CD4-positive, CD25-positive, alpha-beta regulatory T cell (primary cell): ENCODE results near the gene RC3H2. TPM values are rescaled to one million over a fixed set of nuclear protein-coding genes. Genes with fewer than 3 reads are reported as not detected.

ENCODE experiments used
- ATAC-seq, 2 donors: fragments of 150-1000 bp; cut with Tn5 transposase; one replicate each; pipeline ENCODE4 v1.10.0; 2021; ENCODE audit warnings: low read depth in 2 of 2, moderate number of reproducible peaks in 2 of 2, moderate library complexity in 1 of 2
- DNase-seq, 3 donors: peaks; one replicate each; pipeline versions ENCODE4 v3.0.0 to v3.0.0-alpha.2; 2012 to 2022; ENCODE audit warnings: mixed read lengths in 1 of 3
- H3K27ac ChIP-seq: one replicate; pipeline ENCODE4 v1.7.0; 2013; ENCODE audit warnings: mild to moderate bottlenecking, low read length; ENCODE audit not compliant: insufficient read depth, poor library complexity, severe bottlenecking
- H3K27me3 ChIP-seq: one replicate; pipeline ENCODE4 v1.7.0; 2013; ENCODE audit warnings: low read length; ENCODE audit not compliant: control insufficient read depth, insufficient read depth
- H3K36me3 ChIP-seq: one replicate; pipeline ENCODE4 v1.7.0; 2013; ENCODE audit warnings: mild to moderate bottlenecking, low read length, moderate library complexity; ENCODE audit not compliant: control insufficient read depth, insufficient read depth
- H3K4me1 ChIP-seq: 2 replicates; pipeline ENCODE4 v1.7.0; 2013; ENCODE audit warnings: mild to moderate bottlenecking, low read length; ENCODE audit not compliant: insufficient read depth, control insufficient read depth, poor library complexity, severe bottlenecking
- H3K4me3 ChIP-seq: one replicate; pipeline ENCODE4 v1.7.0; 2013; ENCODE audit warnings: low read depth, mild to moderate bottlenecking, low read length, moderate library complexity
- H3K9me3 ChIP-seq, 2 experiments: 1 replicate in 1 of 2; 2 replicates in 1 of 2; pipeline ENCODE4 v1.7.0; 2013; ENCODE audit warnings: low read length in 2 of 2, mild to moderate bottlenecking in 1 of 2, moderate library complexity in 1 of 2; ENCODE audit not compliant: control insufficient read depth in 2 of 2
- H3K27ac Mint-ChIP-seq, 3 donors: one replicate each; pipeline ENCODE4 v1.8.0; 2020 to 2022; ENCODE audit warnings: mild to moderate bottlenecking in 3 of 3, mixed read lengths in 3 of 3, moderate library complexity in 2 of 3
- H3K27me3 Mint-ChIP-seq: one replicate; pipeline ENCODE4 v1.8.0; 2022; ENCODE audit warnings: mild to moderate bottlenecking, mixed read lengths
- H3K36me3 Mint-ChIP-seq: one replicate; pipeline ENCODE4 v1.8.0; 2020; ENCODE audit warnings: mixed read lengths
- H3K4me1 Mint-ChIP-seq, 4 donors: one replicate each; pipeline ENCODE4 v1.8.0; 2020 to 2022; ENCODE audit warnings: mixed read lengths in 4 of 4, mild to moderate bottlenecking in 1 of 4
- H3K4me3 Mint-ChIP-seq, 4 donors: one replicate each; pipeline ENCODE4 v1.8.0; 2020 to 2022; ENCODE audit warnings: mild to moderate bottlenecking in 4 of 4, mixed read lengths in 4 of 4, moderate library complexity in 3 of 4
- H3K9me3 Mint-ChIP-seq, 7 donors: one replicate each; pipeline ENCODE4 v1.8.0; 2020 to 2022; ENCODE audit warnings: mixed read lengths in 7 of 7, mild to moderate bottlenecking in 3 of 7, moderate library complexity in 2 of 7
- polyA plus RNA-seq, 4 donors: library from polyadenylated mRNA; unstranded; fragments of 300-500 nt; fragmentation: Illumina TruSeq; gene quantifications; one replicate each; pipeline ENCODE4 v1.2.3, GENCODE V29; 2021
- total RNA-seq: library from RNA; stranded (reverse); gene quantifications from one replicate; pipeline ENCODE4 v1.2.3, GENCODE V29; 2022

Gene RC3H2
- total and polyA plus RNA-seq, 5 donors from 2014 or later = 23.2 to 82.4 (median 29.8) TPM

DNA sequence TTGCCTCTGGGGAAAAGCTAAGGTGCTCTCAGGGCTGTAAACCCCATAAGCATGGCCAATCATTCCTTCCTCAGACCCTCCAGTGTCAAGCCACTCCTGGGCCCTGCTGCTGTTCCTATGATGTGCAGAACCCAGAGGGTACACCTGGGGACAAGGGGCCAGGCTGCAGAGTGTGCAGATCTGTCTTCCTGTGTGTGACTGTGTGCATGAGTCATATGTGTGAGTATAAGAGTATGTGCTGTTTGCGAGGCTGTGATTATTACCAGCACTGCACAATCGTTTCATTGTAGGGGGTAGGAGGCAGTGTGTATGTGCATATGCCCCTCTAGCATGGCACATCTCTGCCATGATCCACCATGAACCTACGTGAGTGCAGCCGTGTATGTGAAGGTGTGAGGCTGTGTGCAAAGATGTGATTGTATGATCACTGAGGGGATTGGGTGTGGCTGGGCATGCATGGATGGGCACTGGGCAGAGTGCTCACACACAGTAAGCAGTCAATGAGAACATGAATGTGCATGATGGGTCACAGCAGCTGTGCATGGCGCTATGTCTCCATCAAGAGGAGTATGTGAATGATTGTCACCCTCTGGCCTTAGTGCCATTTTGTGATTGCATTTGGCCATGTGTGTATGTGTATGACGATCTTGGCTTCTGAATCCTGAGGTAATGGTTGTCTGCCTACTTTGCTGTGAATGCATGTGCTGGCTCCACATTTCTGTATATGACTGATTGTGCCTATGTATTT, 107.7 kb downstream of the RC3H2 start:
- DNase-seq = no peak
- H3K27me3 Mint-ChIP-seq = no peaks in the 10 kb centered on the region
- Histone ChIP-seq H3K27me3 (no peaks in the 10 kb centered on the region), H3K36me3 (no peaks in the 10 kb centered on the region), H3K4me1 (no peaks in the 10 kb centered on the region), H3K27ac (no peak overlapping the region), H3K4me3 (no peak overlapping the region), H3K9me3 (no peaks in the 10 kb centered on the region)
- H3K4me3 Mint-ChIP-seq = no peak overlapping the region
- ATAC-seq = no peak
- H3K4me1 Mint-ChIP-seq = peaks cover 0 to 3% (median 0%) of the 10 kb centered on the region in 4 donors
- H3K9me3 Mint-ChIP-seq = no peaks in the 10 kb centered on the region
- peaks cover 14% of the 10 kb centered on the region for H3K36me3 Mint-ChIP-seq
- no peak overlapping the region for H3K27ac Mint-ChIP-seq

Other genes starting within 250 kb of the RC3H2 start
- gene OR1B1, start 247.7 kb downstream of the RC3H2 start, total RNA-seq = not detected
- not detected for gene OR1B1, start 247.7 kb downstream of the RC3H2 start, polyA plus RNA-seq
- not detected for gene OR1L1, start 243.6 kb downstream of the RC3H2 start, total RNA-seq
- not detected for gene OR1L1, start 243.6 kb downstream of the RC3H2 start, polyA plus RNA-seq
- gene OR1L3, start 230.2 kb downstream of the RC3H2 start, total RNA-seq = not detected
- gene OR1L3, start 230.2 kb downstream of the RC3H2 start, polyA plus RNA-seq = not detected
- gene OR1L4, start 181.4 kb downstream of the RC3H2 start, total RNA-seq = not detected
- not detected for gene OR1L4, start 181.4 kb downstream of the RC3H2 start, polyA plus RNA-seq
- not detected for gene OR1L6, start 163.1 kb downstream of the RC3H2 start, total RNA-seq
- gene OR1L6, start 163.1 kb downstream of the RC3H2 start, polyA plus RNA-seq = under 1 TPM in 1 of 4 donors, not detected in 3; 0.17 TPM
- gene OR5C1, start 116.4 kb downstream of the RC3H2 start, total RNA-seq = not detected
- not detected for gene OR5C1, start 116.4 kb downstream of the RC3H2 start, polyA plus RNA-seq
- not detected for gene OR1K1, start 105.2 kb downstream of the RC3H2 start, total RNA-seq
- under 1 TPM in 2 of 4 donors, not detected in 2; 0.34 to 0.41 TPM for gene OR1K1, start 105.2 kb downstream of the RC3H2 start, polyA plus RNA-seq
- 24.5 TPM for gene PDCL, start 76.8 kb downstream of the RC3H2 start, total RNA-seq
- 10 to 100 TPM; 16.7 to 20.1 (median 18.4) TPM for gene PDCL, start 76.8 kb downstream of the RC3H2 start, polyA plus RNA-seq
- gene ZBTB6, start 8.0 kb upstream of the RC3H2 start, total RNA-seq = 4.5 TPM
- 1 to 10 TPM in 3 of 4 donors, under 1 TPM in 1; 0.87 to 3.2 (median 1.8) TPM for gene ZBTB6, start 8.0 kb upstream of the RC3H2 start, polyA plus RNA-seq
- gene ZBTB26, start 26.2 kb upstream of the RC3H2 start, total RNA-seq = 5.9 TPM
- gene ZBTB26, start 26.2 kb upstream of the RC3H2 start, polyA plus RNA-seq = 1 to 10 TPM in 2 of 4 donors, under 1 TPM in 2; 0.70 to 1.4 (median 1.1) TPM
- gene RABGAP1, start 35.7 kb upstream of the RC3H2 start, total RNA-seq = 50.7 TPM
- 10 to 100 TPM; 19.2 to 28.8 (median 25.2) TPM for gene RABGAP1, start 35.7 kb upstream of the RC3H2 start, polyA plus RNA-seq
- 3.6 TPM for gene GPR21, start 128.3 kb upstream of the RC3H2 start, total RNA-seq
- not detected for gene GPR21, start 128.3 kb upstream of the RC3H2 start, polyA plus RNA-seq